GM13976 (cell line): Measurements from ENCODE around the gene PPP1R12A.

Experiments
- DNase-seq: peaks from one replicate; pipeline ENCODE4 v3.0.0; 2012; ENCODE audit warnings: low spot score
- in situ Hi-C: fragments of 300-500 bp; cut with MboI; formaldehyde crosslinking; loops from one replicate; pipeline ENCODE4 v1.12.0; 2022; ENCODE audit warnings: low sequenced_read_pairs, mixed read lengths, inconsistent platforms; ENCODE audit not compliant: unreplicated experiment
- TF ChIP-seq, protein P1 (sequence below): IDR thresholded peaks from 2 replicates; pipeline ENCODE4 v1.5.1; 2012; ENCODE audit warnings: borderline replicate concordance, mild to moderate bottlenecking; ENCODE audit not compliant: insufficient read depth; ENCODE audit errors: extremely low read depth, missing control alignments, control extremely low read depth

The PPP1R12A gene

GRCh38 chr12:79850610-79851299 is 84.1 kb downstream of the PPP1R12A start:
- in situ Hi-C loops = no loop called here
- TF ChIP-seq, protein P1, sequence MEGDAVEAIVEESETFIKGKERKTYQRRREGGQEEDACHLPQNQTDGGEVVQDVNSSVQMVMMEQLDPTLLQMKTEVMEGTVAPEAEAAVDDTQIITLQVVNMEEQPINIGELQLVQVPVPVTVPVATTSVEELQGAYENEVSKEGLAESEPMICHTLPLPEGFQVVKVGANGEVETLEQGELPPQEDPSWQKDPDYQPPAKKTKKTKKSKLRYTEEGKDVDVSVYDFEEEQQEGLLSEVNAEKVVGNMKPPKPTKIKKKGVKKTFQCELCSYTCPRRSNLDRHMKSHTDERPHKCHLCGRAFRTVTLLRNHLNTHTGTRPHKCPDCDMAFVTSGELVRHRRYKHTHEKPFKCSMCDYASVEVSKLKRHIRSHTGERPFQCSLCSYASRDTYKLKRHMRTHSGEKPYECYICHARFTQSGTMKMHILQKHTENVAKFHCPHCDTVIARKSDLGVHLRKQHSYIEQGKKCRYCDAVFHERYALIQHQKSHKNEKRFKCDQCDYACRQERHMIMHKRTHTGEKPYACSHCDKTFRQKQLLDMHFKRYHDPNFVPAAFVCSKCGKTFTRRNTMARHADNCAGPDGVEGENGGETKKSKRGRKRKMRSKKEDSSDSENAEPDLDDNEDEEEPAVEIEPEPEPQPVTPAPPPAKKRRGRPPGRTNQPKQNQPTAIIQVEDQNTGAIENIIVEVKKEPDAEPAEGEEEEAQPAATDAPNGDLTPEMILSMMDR = no peak
- no peak for DNase-seq

GRCh38 chr12:79848339-79848738 is 86.6 kb downstream of the PPP1R12A start:
- TF ChIP-seq, protein P1 = no peak
- in situ Hi-C loops = no loop called here
- no peak for DNase-seq

DNA sequence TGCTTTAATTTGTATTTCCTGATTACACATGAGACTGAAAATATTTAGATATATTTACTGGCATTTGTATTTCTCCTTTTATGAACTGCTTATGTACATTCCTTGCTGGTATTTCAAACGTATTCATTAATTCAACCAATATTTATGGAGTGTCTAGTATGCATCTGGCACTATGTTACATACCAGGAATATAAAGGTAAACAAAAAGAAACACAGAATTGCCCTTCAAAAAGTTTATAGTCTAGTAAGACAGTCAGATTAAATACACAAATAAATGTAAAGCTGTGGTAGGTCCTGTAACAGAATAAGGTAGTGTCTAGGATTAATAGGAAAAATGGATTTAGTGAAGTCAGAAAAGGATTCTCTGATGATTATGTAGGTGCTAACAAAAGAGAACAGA is 87.5 kb downstream of the PPP1R12A start:
- no peak for DNase-seq
- in situ Hi-C loops = no loop called here
- TF ChIP-seq, protein P1 = no peak

DNA sequence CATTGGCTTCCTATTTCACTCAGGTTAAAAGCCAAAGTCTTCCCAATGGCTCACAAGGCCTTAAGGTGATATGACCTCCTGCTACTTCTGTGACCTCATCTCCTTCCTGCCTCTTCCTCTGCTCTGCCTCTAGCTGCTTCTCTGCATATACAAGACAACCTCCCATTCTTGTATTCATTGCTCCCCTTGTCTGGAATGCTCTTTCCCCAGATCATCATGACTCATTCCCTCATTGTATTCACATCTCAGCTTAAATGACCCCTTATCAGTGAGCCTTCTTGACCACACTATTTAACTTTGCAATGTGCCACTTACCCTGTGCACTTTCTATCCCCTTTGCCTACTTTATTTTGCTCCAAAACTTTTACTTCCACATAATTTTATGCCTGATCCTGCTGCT is 90.2 kb downstream of the PPP1R12A start:
- no peak for DNase-seq
- TF ChIP-seq, protein P1 = no peak
- in situ Hi-C loops = no loop called here

DNA sequence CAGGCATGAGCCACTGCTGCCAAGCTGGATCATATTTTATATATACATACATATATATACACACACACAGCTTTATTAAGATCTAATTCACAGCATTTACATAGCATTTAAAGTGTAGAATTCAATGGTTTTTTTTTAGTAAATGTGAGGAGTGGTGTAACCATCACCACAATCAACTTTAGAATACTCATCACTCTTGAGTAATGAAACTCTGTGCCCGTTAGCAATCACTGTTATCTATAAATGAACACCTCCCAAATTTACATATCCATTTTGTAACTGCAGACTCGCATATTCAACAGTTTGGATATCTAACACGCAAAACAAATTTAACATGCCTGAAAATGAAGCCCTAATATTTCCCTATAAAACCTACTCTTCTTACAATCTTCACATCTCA is 90.9 kb downstream of the PPP1R12A start:
- DNase-seq = no peak
- in situ Hi-C loops = no loop called here
- TF ChIP-seq, protein P1 = no peak

- DNase-seq = no peak
- TF ChIP-seq, protein P1 = no peak
- in situ Hi-C loops = no loop called here
These were observed 92.3 kb downstream of the PPP1R12A start for GRCh38 chr12:79842630-79843029.
